Colonic mucosa (tissue), 4 donors: ENCODE data around the gene ZNF556. TPM values are rescaled to one million over a fixed set of nuclear protein-coding genes. Genes with fewer than 3 reads are reported as not detected.

Experiments used
- DNase-seq: peaks from one replicate; pipeline ENCODE4 v3.0.0-alpha.2; 2020
- H3K27ac ChIP-seq: fragments of 200-600 bp; one replicate; pipeline ENCODE4 v1.8.0; 2021
- H3K27me3 ChIP-seq: fragments of 200-600 bp; one replicate; pipeline ENCODE4 v1.8.0; 2021
- H3K36me3 ChIP-seq: fragments of 200-600 bp; one replicate; pipeline ENCODE4 v1.8.0; 2021
- H3K4me1 ChIP-seq: fragments of 200-600 bp; one replicate; pipeline ENCODE4 v1.8.0; 2021; ENCODE audit warnings: mild to moderate bottlenecking
- H3K4me3 ChIP-seq: fragments of 200-600 bp; one replicate; pipeline ENCODE4 v1.8.0; 2021
- H3K9ac ChIP-seq, 2 donors: one replicate each; pipeline ENCODE4 v1.7.0; 2013; ENCODE audit warnings: control low read depth in 2 of 2, low read depth in 2 of 2, low read length in 2 of 2
- H3K9me3 ChIP-seq: fragments of 200-600 bp; one replicate; pipeline ENCODE4 v1.8.0; 2021
- CTCF ChIP-seq: fragments of 200-600 bp; IDR thresholded peaks from one replicate; pipeline ENCODE4 v1.8.0; 2022; ENCODE audit warnings: antibody characterized with exemption, mild to moderate bottlenecking
- intact Hi-C: fragments of 100-400 bp; cut with DNase I; formaldehyde crosslinking; loops from one replicate; pipeline ENCODE4 v1.14.1; 2022
- total RNA-seq, 2 donors: library from RNA; stranded (reverse); fragmentation: NEBNext Ultra II Directional in 1 of 2; extraction: Animal tissue kit (Norgen Biotek cat#: 25700) in 1 of 2; gene quantifications; one replicate each; pipeline ENCODE4 v1.2.1, GENCODE V29; 2021
- donor health status: healthy.
- donor health status: DM: no; HTN: no; CAD: no.
- donor health status: DM: no; HTN: no; CAD: no.

Gene ZNF556
- total RNA-seq, 2 donors from 2014 or later, result 0.22 TPM; not detected in 1

- no peak overlapping the region for H3K27ac ChIP-seq
- H3K36me3 ChIP-seq, result no peaks in the 10 kb centered on the region
- no peak for TF ChIP-seq CTCF
- intact Hi-C loops, result no loop called here
- no peak overlapping the region for H3K9ac ChIP-seq
- H3K27me3 ChIP-seq, result no peaks in the 10 kb centered on the region
- no peak overlapping the region for H3K4me3 ChIP-seq
- no peaks in the 10 kb centered on the region for H3K4me1 ChIP-seq
- DNase-seq, result no peak
- H3K9me3 ChIP-seq, result no peaks in the 10 kb centered on the region
Observed at GRCh38 chr19:2824129-2824528, 43.0 kb upstream of the ZNF556 start.

GRCh38 chr19:2827022-2827421, 40.1 kb upstream of the ZNF556 start:
- Histone ChIP-seq H3K9me3 (no peaks in the 10 kb centered on the region), H3K27me3 (no peaks in the 10 kb centered on the region), H3K27ac (no peak overlapping the region), H3K9ac (no peak overlapping the region), H3K4me1 (no peaks in the 10 kb centered on the region), H3K36me3 (no peaks in the 10 kb centered on the region), H3K4me3 (no peak overlapping the region)
- intact Hi-C loops, result no loop called here
- no peak for TF ChIP-seq CTCF
- no peak for DNase-seq

- TF ChIP-seq CTCF, result no peak
Observed at GRCh38 chr19:2827840-2828489, 39.2 kb upstream of the ZNF556 start.

GRCh38 chr19:2834294-2834871, 32.8 kb upstream of the ZNF556 start:
- H3K9me3 ChIP-seq, result peaks cover 14% of the 10 kb centered on the region

More at GRCh38 chr19:2827840-2828489, 39.2 kb upstream of the ZNF556 start:
- no peak overlapping the region for H3K9ac ChIP-seq
- no peaks in the 10 kb centered on the region for H3K4me1 ChIP-seq
- intact Hi-C loops, result no loop called here
- H3K4me3 ChIP-seq, result no peak overlapping the region
- H3K9me3 ChIP-seq, result no peaks in the 10 kb centered on the region
- no peaks in the 10 kb centered on the region for H3K27me3 ChIP-seq
- DNase-seq, result no peak
- peaks cover 5% of the 10 kb centered on the region for H3K36me3 ChIP-seq
- H3K27ac ChIP-seq, result no peak overlapping the region

GRCh38 chr19:2837430-2837829, 29.7 kb upstream of the ZNF556 start:
- no peak overlapping the region for H3K9ac ChIP-seq
- intact Hi-C loops, result no loop called here
- no peak for DNase-seq
- H3K27ac ChIP-seq, result no peak overlapping the region
- H3K27me3 ChIP-seq, result no peaks in the 10 kb centered on the region
- H3K4me3 ChIP-seq, result no peak overlapping the region
- TF ChIP-seq CTCF, result no peak
- H3K36me3 ChIP-seq, result peaks cover 6% of the 10 kb centered on the region
- peaks cover 14% of the 10 kb centered on the region for H3K9me3 ChIP-seq
- H3K4me1 ChIP-seq, result no peaks in the 10 kb centered on the region

More at GRCh38 chr19:2834294-2834871, 32.8 kb upstream of the ZNF556 start:
- Histone ChIP-seq H3K4me3 (no peak overlapping the region), H3K36me3 (peaks cover 6% of the 10 kb centered on the region), H3K27ac (no peak overlapping the region), H3K4me1 (no peaks in the 10 kb centered on the region), H3K9ac (no peak overlapping the region), H3K27me3 (no peaks in the 10 kb centered on the region)
- intact Hi-C loops, result no loop called here
- DNase-seq, result no peak
- no peak for TF ChIP-seq CTCF
